Stimulated activated CD4-positive, alpha-beta T cell treated with anti-CD3 and anti-CD28 coated beads, TNF-alpha, amount 100 ng/mL, for 24 hours (primary cell): ENCODE results near the gene JAZF1.

Experiments
- DNase-seq, 3 experiments: peaks; one replicate each; pipeline ENCODE4 v3.0.0-alpha.2; 2020; ENCODE audit warnings: low read depth in 3 of 3

The JAZF1 gene

DNA sequence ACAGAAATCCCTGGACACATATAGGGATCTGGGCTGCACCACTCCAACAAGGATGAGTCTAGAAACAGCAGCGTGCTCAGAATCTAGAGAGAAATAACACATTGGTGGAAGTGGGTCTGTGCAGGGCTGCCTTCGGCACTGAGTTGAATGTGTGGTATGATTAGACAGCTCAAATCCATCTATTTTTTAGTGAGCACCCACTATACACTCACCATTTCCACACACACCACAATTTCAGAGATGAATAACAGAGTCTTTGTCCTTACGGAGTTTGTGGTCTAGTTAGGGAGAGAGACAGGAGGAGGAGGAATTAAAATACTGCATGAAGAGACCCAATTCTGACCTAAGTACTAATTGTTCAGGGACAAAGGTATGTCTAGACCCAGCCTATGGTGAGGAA lies 44.2 kb downstream of the JAZF1 start:
- no peak for DNase-seq

DNA sequence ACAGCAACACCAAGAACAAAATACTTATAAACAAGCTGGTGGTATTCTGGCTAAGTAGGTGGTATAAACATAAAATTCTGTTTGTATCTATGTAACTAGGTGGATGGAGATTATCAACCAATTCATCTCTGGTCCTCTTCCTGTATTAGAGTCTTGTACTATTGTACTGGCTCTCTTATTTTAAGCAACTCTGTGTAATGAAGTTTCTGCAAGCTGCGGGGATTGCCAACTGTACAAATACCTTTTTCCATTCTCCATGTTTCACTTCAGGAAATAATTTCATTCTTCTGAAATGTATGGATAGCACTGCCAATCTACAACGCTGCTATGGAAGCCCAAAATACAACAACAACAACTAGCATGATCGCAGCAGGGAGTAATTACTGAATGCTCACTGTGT lies 44.8 kb downstream of the JAZF1 start:
- DNase-seq, result no peak

DNA sequence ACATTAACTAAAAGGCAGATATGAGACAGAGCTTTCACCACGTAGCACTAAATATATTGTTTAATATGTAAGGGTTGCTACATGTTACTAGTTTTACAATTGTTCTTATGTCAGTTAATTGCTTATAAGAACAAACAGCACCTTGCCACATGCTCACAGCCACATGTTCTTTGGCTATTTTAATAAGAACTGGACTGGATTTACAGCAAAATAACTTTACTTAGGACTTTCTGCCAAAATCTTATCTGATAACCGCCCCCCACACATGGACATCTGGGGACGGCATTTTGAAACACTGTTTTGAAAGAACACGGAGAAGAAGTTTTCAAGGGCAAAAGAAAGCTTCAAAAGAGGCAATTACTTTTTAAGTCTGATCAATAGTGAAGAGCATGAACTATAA lies 45.3 kb downstream of the JAZF1 start:
- DNase-seq, result no peak

GRCh38 chr7:28133872-28134271 lies 46.7 kb downstream of the JAZF1 start:
- DNase-seq, result no peak

- DNase-seq, result no peak
Observed at GRCh38 chr7:28132959-28133870, 47.4 kb downstream of the JAZF1 start.

DNA sequence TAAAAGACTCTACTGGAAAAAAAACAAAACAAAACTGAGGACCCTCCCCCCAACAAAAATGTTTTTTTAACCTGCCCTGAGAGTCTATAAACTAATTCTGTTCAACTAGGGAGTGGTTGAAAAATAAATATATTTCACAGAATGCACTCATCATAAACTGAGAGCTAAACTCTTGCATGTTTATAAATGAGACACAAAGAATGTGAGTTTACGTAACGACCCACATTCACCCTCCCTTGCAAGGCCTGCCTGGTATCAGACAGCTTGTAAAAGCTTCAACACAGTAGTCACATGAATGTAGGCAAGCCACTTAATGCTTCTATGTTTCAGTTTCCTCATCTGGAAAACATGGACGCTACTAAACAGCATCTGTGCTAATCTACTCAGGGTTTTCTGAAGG lies 50.3 kb downstream of the JAZF1 start:
- no peak for DNase-seq

DNA sequence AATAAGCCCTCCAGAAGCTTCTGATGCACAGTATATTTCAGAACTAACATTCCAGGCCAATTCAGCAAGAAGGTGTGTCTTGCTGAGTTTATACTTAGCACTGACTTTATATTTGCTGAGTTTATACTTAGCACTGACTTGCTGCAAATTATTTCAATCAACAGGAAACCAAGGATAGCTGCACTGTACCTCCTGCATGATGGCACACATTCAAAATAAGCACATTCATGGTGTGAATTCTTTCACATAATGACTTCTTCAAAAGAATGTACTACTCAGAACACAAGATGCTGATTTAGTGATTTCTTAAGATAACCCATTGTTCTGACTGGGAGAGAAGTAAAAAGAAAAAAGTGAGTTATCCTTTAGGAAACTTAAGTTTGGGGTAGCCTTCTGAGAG lies 52.0 kb downstream of the JAZF1 start:
- DNase-seq, result no peak

DNA sequence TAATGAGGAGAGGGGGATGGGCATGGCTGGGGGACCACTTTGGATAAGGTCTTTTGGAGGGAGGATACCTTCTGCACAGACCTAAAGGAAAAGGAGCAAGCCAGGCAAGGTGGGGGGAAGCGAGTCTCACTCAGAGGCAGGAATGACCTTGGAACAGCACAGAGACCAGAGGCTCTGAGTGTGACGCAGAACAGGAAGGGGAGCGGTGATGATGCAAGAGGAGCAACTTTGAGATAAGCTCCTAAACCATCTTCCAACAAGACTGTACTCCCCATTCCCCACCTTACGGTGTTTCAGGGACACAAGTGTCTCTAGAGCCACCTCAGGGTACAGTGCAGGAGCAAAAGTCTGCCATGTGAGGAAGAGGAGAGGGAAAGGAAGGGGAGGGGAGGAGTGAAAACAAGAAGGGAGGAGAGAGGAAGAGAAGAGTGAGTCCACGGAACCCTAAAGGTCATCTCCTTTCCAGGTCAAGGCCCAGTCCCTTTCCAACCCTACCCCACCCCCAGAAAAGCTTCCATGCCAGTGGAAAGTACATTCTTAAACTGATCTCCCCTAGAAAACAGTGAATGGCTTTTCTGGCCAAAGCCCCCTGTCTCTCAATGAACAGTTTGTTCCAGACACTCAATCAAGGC lies 54.1 kb downstream of the JAZF1 start:
- no peak for DNase-seq

GRCh38 chr7:28125431-28126409 lies 54.9 kb downstream of the JAZF1 start:
- DNase-seq, result no peak

- DNase-seq, result no peak
Observed at GRCh38 chr7:28124413-28124812, 56.2 kb downstream of the JAZF1 start.

- peak in 1 of 3 experiments; percentile 11 for DNase-seq
Observed at GRCh38 chr7:28123752-28124151, 56.8 kb downstream of the JAZF1 start.

GRCh38 chr7:28121496-28121895 lies 59.1 kb downstream of the JAZF1 start:
- DNase-seq, result no peak

DNA sequence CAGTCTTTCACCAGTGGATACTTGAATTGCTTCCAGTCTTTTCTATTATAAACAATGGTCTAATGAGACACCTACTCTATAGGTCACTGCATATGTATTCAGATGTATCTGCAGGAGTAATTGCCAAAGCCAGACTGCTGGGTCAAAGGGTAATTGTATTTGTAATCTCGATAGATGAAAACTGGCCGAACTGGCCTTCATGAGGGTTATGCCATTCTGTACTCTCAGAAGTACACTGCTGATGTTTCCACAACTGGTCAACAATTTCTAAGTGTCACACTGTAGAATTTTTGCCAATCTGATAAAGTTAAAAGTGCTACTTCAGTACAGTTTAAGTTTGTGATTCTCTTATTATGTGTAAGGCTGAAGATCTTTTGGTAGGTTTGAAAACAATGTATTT lies 64.6 kb downstream of the JAZF1 start:
- no peak for DNase-seq

GRCh38 chr7:28115261-28115660 lies 65.3 kb downstream of the JAZF1 start:
- no peak for DNase-seq

DNA sequence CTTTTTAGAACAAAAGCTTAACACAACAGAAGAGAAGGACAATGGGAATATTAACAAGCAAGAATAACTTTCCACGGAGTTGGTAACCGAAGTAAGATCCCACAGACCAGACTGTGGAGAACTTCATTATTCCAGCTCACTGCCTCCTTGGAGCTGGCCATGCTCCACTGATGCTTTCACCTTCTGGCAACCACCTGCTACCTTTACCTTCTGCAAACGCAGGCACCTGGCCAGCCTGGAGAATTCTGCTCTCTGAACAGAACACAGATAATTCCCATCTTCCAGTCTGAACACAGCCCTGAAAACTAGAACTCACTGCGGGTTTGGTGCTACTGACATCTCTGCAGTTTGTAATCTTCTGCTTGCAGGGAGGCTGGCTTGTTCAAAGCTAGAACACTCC lies 66.5 kb downstream of the JAZF1 start:
- no peak for DNase-seq

GRCh38 chr7:28112883-28113540 lies 67.6 kb downstream of the JAZF1 start:
- DNase-seq, result no peak

DNA sequence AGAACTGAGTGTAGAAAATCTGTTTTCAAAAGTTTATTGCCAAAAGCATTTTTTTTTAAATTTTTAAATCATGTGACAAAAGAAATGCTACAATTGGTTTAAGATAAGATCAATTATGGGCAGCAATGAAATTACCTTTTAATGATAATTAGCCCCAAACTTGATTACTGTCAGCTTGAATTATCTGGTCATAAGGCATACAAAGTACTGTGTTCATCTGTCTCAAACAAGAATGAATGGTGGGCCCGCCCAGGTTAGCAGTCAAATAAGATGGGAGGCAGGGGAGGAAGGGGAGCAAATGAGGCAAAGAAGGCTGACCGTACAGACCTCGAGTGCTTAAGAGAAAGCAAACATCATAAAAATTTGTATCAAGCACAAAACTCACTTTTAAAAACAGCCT lies 68.1 kb downstream of the JAZF1 start:
- DNase-seq, result no peak

- no peak for DNase-seq
Observed at GRCh38 chr7:28112012-28112411, 68.6 kb downstream of the JAZF1 start.

GRCh38 chr7:28110427-28111012 lies 70.1 kb downstream of the JAZF1 start:
- DNase-seq, result no peak

GRCh38 chr7:28108747-28109146 lies 71.8 kb downstream of the JAZF1 start:
- no peak for DNase-seq

DNA sequence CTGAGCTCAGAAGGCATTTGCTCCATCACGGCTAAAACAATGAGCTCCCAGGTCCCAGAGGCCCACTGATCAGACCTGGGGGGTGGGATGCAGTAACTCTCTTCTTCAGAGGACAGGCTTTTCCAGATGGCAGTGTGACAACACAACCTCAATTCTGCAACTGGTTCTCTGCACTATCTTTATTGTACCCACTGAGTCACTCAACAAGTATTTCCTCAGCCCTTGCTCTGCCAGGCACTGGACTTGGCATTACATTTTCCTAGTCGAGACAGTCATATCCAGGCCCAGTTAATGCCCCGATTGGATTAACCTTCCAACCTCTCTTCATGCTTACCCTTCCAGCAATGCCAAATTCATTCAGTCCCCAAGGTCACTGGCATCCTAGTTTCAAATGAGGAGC lies 72.6 kb downstream of the JAZF1 start:
- no peak for DNase-seq
